K562 treated with DMSO at 1 percent for 4 hours (cell line): ENCODE results near the gene ATXN1. TPM values are rescaled to one million over a fixed set of nuclear protein-coding genes. Genes with fewer than 3 reads are reported as not detected.

Source experiments
- total RNA-seq: library from RNA; unstranded; fragments of 300-600 nt; gene quantifications from 2 replicates; pipeline ENCODE4 v1.2.3, GENCODE V29; 2022; ENCODE audit not compliant: insufficient read depth

Gene ATXN1
- total RNA-seq = 0.48 and 1.6 TPM in 2 replicates

DNA sequence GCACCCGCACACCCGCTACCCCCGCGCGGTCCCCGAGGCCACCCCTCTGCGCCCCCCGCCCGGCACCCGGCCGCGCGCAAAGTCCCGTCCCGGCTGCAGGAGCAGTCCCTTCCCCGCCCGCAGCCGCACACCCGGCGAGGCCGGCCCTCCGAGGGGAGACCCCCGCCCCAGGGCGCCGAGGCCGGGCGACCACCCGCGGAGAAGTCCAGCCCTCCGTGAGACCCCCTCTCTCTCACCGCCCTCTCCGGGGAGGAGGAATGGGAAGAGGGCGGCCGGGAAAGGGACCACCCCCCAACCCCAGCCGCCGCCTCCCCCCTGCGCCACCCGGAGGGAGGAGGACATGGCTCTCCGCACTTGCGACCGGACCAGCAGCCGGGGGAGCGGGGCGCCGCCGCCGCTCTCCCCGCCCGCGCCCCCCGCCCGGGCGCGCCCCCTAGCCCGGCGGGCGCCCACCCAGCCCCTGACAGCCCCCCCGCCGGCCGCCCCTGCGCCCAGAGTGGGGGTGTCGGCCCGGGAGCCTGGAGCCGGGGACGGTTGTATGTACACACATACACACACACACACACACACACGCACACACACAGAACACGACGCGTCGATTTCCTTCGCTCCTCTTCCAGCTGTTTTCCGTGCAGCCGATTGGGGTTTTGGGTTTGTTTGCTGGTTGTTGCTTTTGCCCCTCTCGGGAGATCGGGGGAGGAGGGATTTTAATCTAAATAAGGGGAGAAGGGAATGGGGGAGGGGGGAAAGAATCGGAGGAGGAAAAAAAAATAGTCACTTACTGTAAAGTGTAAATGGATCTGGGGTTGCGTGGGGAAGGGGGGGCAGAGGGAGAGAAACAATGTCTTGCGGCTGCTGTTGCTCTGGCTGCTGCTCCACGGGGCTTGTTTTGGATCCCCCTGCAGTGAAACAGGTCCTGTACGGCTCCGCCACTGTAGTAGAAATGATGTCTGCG lies at the start of gene ATXN1:
Gene ATXN1, minus strand, starts transcription at position 945 of the 955 bp plus-strand sequence.

